ENCODE measurements around the gene WRNIP1.
A peak's percentile ranks its signal among the peaks of the same experiment; 100 is the strongest.

- TF ChIP-seq CTCF (IDR thresholded peaks at IDR 0.05): peak; percentile 27 to 54 (median 44)
- TF ChIP-seq POLR2A (IDR thresholded peaks at IDR 0.05): no peak
Measured at GRCh38 chr6:2738373-2738979, 26.7 kb upstream of the WRNIP1 start.

Data from uterus (tissue), 2 donors.